GM13977 (cell line): Measurements from ENCODE around the gene ZNF329.

Source experiments
- DNase-seq: peaks from one replicate; pipeline ENCODE4 v3.0.0; 2012; ENCODE audit warnings: low spot score
- in situ Hi-C: fragments of 300-500 bp; cut with MboI; formaldehyde crosslinking; loops from one replicate; pipeline ENCODE4 v1.12.0; 2022; ENCODE audit warnings: low sequenced_read_pairs, low pct_unique_long_range_greater_than_20kb, mixed read lengths, inconsistent platforms; ENCODE audit not compliant: unreplicated experiment
- TF ChIP-seq, protein P1 (sequence below): IDR thresholded peaks from 2 replicates; pipeline ENCODE4 v1.5.1; 2012; ENCODE audit warnings: mild to moderate bottlenecking, control low read depth; ENCODE audit not compliant: insufficient read depth; ENCODE audit errors: extremely low read depth, missing control alignments

The ZNF329 gene

GRCh38 chr19:58097349-58097748 lies 53.2 kb downstream of the ZNF329 start:
- TF ChIP-seq, protein P1, sequence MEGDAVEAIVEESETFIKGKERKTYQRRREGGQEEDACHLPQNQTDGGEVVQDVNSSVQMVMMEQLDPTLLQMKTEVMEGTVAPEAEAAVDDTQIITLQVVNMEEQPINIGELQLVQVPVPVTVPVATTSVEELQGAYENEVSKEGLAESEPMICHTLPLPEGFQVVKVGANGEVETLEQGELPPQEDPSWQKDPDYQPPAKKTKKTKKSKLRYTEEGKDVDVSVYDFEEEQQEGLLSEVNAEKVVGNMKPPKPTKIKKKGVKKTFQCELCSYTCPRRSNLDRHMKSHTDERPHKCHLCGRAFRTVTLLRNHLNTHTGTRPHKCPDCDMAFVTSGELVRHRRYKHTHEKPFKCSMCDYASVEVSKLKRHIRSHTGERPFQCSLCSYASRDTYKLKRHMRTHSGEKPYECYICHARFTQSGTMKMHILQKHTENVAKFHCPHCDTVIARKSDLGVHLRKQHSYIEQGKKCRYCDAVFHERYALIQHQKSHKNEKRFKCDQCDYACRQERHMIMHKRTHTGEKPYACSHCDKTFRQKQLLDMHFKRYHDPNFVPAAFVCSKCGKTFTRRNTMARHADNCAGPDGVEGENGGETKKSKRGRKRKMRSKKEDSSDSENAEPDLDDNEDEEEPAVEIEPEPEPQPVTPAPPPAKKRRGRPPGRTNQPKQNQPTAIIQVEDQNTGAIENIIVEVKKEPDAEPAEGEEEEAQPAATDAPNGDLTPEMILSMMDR = no peak
- DNase-seq = no peak
- in situ Hi-C loops = no loop called here

- DNase-seq = no peak
- in situ Hi-C loops = no loop called here
- TF ChIP-seq, protein P1 = no peak
These were observed 53.7 kb downstream of the ZNF329 start for GRCh38 chr19:58096884-58097283.

- TF ChIP-seq, protein P1 = no peak
- no peak for DNase-seq
- in situ Hi-C loops = no loop called here
These were observed 55.3 kb downstream of the ZNF329 start for GRCh38 chr19:58095328-58095727.

DNA sequence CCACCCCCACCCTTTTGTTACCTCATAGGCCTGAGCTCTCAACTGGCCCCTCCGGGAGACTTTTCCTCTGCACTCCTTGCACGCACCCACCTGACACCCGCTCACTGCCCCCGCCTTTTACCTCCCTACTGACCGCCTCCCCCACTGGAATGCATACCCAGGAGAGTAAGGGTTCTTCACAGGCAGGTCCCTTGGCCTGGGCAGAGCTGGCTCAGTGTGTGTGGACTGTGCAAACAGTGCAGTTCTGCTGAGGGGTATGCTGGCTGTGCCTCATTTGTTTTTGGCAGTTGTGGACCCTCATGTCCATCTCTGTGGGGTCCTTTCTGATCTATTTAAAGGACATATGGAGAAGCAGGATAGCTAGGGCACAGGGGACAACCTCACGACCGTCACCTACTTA lies 57.5 kb downstream of the ZNF329 start:
- DNase-seq = no peak
- TF ChIP-seq, protein P1 = no peak
- in situ Hi-C loops = no loop called here

DNA sequence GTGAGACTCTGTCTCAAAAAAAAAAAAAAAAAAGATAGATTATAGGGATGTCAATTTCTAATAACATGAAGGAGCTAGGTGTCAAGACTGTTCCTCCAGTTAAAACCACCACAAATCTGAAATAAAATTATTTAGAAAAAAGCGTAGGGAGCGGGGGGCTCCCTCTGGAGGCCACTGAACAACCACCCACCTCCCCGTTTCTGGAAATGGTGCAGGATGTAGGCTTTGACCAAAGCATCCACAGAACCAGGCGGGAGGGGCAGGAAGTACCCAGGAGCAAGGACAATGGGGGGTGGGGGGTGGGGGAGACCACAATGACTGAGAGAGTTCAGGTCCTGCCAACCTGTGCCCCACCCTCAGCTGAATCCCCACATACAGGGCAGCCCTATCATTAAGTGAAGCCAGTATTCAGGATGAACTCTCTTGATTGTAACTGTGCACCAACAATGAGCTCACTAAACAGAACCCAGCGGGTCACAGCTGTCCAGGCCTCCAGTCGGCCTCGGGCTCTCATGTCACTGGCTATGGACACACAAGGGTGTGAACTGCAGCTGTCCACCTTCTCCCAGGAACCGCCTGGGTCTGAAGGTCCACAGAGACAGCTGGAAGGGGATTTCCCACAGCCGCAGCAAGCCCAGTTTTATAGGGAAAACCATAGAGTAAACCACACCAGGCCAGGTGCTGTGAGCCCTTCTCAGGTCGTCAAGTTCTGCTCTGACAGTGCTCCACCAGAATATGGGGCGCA lies 59.2 kb downstream of the ZNF329 start:
- in situ Hi-C loops = no loop called here
- DNase-seq = no peak
- TF ChIP-seq, protein P1 = no peak

- in situ Hi-C loops = no loop called here
- TF ChIP-seq, protein P1 = no peak
- no peak for DNase-seq
These were observed 60.7 kb downstream of the ZNF329 start for GRCh38 chr19:58089846-58090245.

GRCh38 chr19:58088521-58089052 lies 62.0 kb downstream of the ZNF329 start:
- TF ChIP-seq, protein P1 = no peak
- DNase-seq = peak; percentile 8
- in situ Hi-C loops = no loop called here
